GM23338 (cell line): ENCODE results near the gene CAMTA1.

Experiments
- CREB1 ChIP-seq: fragments of 250-450 bp; sonication (Bioruptor Pico); IDR thresholded peaks from 2 replicates; pipeline ENCODE4 v1.5.0; 2020; ENCODE audit warnings: low read depth, mild to moderate bottlenecking, moderate library complexity
- EZH2 ChIP-seq: fragments of 200-600 bp; sonication (generic); IDR thresholded peaks from one replicate; pipeline ENCODE4 v1.8.0; 2017; ENCODE audit warnings: antibody characterized with exemption, mild to moderate bottlenecking, low read depth; ENCODE audit not compliant: unreplicated experiment
- EZH2phosphoT487 ChIP-seq: fragments of 200-600 bp; sonication (generic); IDR thresholded peaks from one replicate; pipeline ENCODE4 v1.8.1; 2018; ENCODE audit warnings: antibody characterized with exemption; ENCODE audit not compliant: unreplicated experiment
- NANOG ChIP-seq: IDR thresholded peaks from 2 replicates; pipeline ENCODE4 v1.6.1; 2016; ENCODE audit warnings: antibody characterized with exemption, borderline replicate concordance
- POLR2AphosphoS5 ChIP-seq: IDR thresholded peaks from 2 replicates; pipeline ENCODE4 v1.6.1; 2016; ENCODE audit warnings: antibody characterized with exemption, low read depth
- STAT1 ChIP-seq: IDR thresholded peaks from one replicate; pipeline ENCODE4 v1.6.1; 2016; ENCODE audit warnings: antibody characterized with exemption; ENCODE audit not compliant: unreplicated experiment
- ZNF462 ChIP-seq: fragments of 250-450 bp; sonication (Bioruptor Pico); IDR thresholded peaks from 2 replicates; pipeline ENCODE4 v1.5.0; 2020; ENCODE audit warnings: mild to moderate bottlenecking, moderate library complexity
- TF ChIP-seq, protein P1 (sequence below), 2 experiments: fragments of 200-600 bp in 1 of 2; sonication (generic) in 1 of 2; conservative IDR thresholded peaks; 2 replicates each; pipeline versions ENCODE4 v1.5.1 to v1.6.1; 2016 to 2017; ENCODE audit warnings: antibody characterized with exemption in 2 of 2, low read depth in 2 of 2, mild to moderate bottlenecking in 2 of 2, moderate library complexity in 1 of 2
- TF ChIP-seq, protein P2 (sequence below): IDR thresholded peaks from one replicate; pipeline ENCODE4 v1.6.1; 2018; ENCODE audit warnings: antibody characterized with exemption; ENCODE audit not compliant: unreplicated experiment

DNA sequence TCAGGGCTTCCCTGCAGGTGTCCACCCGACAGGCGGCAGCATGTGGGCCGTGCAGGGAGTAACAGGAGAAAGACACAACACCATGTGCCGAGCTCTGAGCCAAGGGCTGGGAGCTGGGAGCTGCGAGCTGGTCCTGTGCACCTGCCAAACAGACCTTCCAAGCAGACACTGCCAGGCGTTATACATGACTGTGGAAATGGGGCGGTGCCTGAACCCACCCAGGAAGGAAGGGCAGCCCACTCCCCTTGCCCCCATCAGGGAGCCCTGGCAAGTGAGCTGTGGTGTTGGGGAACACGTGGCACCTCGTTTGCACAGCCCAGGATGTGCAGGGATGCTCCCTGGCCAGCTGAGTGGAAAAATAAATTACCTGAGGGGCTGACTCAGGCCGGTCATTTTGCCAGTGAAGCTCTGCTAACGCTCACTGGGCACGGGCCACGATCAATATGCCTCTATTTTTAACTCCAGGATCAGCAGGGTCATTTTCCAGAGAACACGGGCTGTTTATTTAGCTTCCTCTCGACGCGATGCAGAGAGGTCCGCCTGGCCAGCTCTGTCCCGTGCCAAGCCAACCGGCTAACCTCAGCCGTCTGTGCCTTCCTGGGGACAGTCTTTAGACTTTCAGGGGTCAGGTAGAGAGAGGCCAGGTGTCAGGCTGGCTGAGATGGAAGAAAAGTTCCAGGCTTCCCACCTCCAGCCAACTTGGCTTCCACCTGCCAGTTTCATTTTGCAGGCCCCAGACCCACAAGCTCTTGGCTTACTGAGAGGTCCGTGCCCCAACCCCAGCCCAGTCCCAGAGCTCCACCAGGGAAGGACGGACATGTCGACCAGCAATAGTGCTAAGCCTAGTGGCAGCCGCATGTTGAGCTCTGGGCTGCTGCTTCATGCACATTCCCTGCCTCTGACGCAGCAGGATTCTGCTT is 789.1 kb downstream of the CAMTA1 start:
- TF ChIP-seq, protein P1, sequence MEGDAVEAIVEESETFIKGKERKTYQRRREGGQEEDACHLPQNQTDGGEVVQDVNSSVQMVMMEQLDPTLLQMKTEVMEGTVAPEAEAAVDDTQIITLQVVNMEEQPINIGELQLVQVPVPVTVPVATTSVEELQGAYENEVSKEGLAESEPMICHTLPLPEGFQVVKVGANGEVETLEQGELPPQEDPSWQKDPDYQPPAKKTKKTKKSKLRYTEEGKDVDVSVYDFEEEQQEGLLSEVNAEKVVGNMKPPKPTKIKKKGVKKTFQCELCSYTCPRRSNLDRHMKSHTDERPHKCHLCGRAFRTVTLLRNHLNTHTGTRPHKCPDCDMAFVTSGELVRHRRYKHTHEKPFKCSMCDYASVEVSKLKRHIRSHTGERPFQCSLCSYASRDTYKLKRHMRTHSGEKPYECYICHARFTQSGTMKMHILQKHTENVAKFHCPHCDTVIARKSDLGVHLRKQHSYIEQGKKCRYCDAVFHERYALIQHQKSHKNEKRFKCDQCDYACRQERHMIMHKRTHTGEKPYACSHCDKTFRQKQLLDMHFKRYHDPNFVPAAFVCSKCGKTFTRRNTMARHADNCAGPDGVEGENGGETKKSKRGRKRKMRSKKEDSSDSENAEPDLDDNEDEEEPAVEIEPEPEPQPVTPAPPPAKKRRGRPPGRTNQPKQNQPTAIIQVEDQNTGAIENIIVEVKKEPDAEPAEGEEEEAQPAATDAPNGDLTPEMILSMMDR (conservative IDR thresholded peaks at IDR 0.05; ENCODE audit: low read depth in 2 of 2), result no peak
- TF ChIP-seq EZH2 (no peak), POLR2AphosphoS5 (no peak), EZH2phosphoT487 (no peak), ZNF462 (CRISPR knock-in tag) (no peak), CREB1 (CRISPR knock-in tag) (no peak), STAT1 (no peak), NANOG (no peak)
- TF ChIP-seq, protein P2, sequence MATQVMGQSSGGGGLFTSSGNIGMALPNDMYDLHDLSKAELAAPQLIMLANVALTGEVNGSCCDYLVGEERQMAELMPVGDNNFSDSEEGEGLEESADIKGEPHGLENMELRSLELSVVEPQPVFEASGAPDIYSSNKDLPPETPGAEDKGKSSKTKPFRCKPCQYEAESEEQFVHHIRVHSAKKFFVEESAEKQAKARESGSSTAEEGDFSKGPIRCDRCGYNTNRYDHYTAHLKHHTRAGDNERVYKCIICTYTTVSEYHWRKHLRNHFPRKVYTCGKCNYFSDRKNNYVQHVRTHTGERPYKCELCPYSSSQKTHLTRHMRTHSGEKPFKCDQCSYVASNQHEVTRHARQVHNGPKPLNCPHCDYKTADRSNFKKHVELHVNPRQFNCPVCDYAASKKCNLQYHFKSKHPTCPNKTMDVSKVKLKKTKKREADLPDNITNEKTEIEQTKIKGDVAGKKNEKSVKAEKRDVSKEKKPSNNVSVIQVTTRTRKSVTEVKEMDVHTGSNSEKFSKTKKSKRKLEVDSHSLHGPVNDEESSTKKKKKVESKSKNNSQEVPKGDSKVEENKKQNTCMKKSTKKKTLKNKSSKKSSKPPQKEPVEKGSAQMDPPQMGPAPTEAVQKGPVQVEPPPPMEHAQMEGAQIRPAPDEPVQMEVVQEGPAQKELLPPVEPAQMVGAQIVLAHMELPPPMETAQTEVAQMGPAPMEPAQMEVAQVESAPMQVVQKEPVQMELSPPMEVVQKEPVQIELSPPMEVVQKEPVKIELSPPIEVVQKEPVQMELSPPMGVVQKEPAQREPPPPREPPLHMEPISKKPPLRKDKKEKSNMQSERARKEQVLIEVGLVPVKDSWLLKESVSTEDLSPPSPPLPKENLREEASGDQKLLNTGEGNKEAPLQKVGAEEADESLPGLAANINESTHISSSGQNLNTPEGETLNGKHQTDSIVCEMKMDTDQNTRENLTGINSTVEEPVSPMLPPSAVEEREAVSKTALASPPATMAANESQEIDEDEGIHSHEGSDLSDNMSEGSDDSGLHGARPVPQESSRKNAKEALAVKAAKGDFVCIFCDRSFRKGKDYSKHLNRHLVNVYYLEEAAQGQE, result no peak
